Measurements from ENCODE around the gene SAMD13. TPM values are rescaled to one million over a fixed set of nuclear protein-coding genes. Genes with fewer than 3 reads are reported as not detected.

The SAMD13 gene
- total RNA-seq, 1 experiment from 2014 or later: 0.59 TPM

DNA sequence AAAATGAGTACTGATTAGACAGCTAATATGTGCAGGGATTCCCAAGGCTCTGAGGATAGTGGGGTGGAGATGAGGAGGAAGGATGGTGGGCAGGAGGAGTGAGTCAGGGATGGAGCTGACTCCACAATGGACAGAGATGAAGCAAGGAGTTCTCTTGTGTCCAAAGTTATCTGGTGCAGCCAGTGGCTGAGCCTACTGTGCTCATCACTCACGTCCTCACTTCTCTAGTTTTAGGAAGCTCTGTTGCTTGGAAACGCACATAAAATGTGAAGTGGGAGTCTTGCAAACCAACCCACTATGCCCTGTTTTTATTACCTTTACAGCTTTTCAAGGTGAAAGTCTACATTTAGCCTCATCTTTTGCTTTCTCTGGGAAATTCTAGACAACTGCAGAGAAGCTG is 36.5 kb upstream of the SAMD13 start:
- peaks cover 6% of the 10 kb centered on the region for H3K9me3 Mint-ChIP-seq (ENCODE audit: unreplicated experiment)
- no peak overlapping the region for H3K27ac Mint-ChIP-seq (ENCODE audit: unreplicated experiment)
- Histone ChIP-seq H3K9me3 (no peaks in the 10 kb centered on the region), H3K36me3 (ENCODE audit: control insufficient read depth, insufficient read depth, low read length) (no peaks in the 10 kb centered on the region), H3K27me3 (replicated peaks; ENCODE audit: control insufficient read depth, insufficient read depth, low read length) (no peaks in the 10 kb centered on the region), H3K4me3 (ENCODE audit: low read depth, low read length) (no peak overlapping the region), H3K4me1 (peaks cover 22% of the 10 kb centered on the region)
- no peak overlapping the region for H3K4me3 Mint-ChIP-seq (ENCODE audit: unreplicated experiment)
- POLR2A ChIA-PET: no interaction called here
- intact Hi-C loops (cut with micrococcal nuclease; ENCODE audit: unreplicated experiment): no loop called here
- TF ChIP-seq, protein P1, sequence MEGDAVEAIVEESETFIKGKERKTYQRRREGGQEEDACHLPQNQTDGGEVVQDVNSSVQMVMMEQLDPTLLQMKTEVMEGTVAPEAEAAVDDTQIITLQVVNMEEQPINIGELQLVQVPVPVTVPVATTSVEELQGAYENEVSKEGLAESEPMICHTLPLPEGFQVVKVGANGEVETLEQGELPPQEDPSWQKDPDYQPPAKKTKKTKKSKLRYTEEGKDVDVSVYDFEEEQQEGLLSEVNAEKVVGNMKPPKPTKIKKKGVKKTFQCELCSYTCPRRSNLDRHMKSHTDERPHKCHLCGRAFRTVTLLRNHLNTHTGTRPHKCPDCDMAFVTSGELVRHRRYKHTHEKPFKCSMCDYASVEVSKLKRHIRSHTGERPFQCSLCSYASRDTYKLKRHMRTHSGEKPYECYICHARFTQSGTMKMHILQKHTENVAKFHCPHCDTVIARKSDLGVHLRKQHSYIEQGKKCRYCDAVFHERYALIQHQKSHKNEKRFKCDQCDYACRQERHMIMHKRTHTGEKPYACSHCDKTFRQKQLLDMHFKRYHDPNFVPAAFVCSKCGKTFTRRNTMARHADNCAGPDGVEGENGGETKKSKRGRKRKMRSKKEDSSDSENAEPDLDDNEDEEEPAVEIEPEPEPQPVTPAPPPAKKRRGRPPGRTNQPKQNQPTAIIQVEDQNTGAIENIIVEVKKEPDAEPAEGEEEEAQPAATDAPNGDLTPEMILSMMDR (IDR thresholded peaks at IDR 0.05; ENCODE audit: insufficient read depth in 1 of 2, low read depth in 1 of 2, low read length in 1 of 2, severe bottlenecking in 1 of 2, unreplicated experiment in 1 of 2): no peak
- DNase-seq: no peak
- H3K27me3 Mint-ChIP-seq (ENCODE audit: insufficient read depth, unreplicated experiment): no peaks in the 10 kb centered on the region
- CTCF ChIA-PET: no interaction called here
- peaks cover 12% of the 10 kb centered on the region for H3K4me1 Mint-ChIP-seq (ENCODE audit: low read depth, unreplicated experiment)
- BruUV-seq (replicated peaks): no TSS peak
- H3K36me3 Mint-ChIP-seq (ENCODE audit: insufficient read depth, unreplicated experiment): no peaks in the 10 kb centered on the region

DNA sequence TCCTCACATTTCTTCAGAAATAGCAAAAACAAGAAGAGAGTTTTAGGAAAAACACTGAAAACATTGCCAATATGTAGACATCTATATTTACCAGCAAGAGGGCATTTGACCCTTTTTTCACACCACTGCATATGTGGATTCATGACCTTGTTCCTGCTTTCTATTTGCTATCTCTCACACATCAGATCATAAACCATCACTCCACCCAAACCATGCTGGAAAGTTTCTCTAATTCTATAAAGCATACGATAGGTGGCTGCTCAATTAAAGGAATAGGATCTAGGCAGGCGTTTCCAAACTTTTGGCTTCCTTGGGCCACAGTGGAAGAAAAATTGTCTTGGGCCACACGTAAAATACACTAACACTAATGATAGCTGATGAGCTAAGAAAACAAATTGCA is 35.6 kb upstream of the SAMD13 start:
- no peaks in the 10 kb centered on the region for H3K27me3 Mint-ChIP-seq (ENCODE audit: insufficient read depth, unreplicated experiment)
- Histone ChIP-seq H3K4me1 (peaks cover 18% of the 10 kb centered on the region), H3K27me3 (replicated peaks; ENCODE audit: control insufficient read depth, insufficient read depth, low read length) (no peaks in the 10 kb centered on the region), H3K36me3 (ENCODE audit: control insufficient read depth, insufficient read depth, low read length) (no peaks in the 10 kb centered on the region), H3K9me3 (no peaks in the 10 kb centered on the region), H3K4me3 (ENCODE audit: low read depth, low read length) (no peak overlapping the region)
- ChIA-PET POLR2A (no interaction called here), CTCF (no interaction called here)
- H3K27ac Mint-ChIP-seq (ENCODE audit: unreplicated experiment): no peak overlapping the region
- no peaks in the 10 kb centered on the region for H3K36me3 Mint-ChIP-seq (ENCODE audit: insufficient read depth, unreplicated experiment)
- TF ChIP-seq, protein P1 (IDR thresholded peaks at IDR 0.05; ENCODE audit: insufficient read depth in 1 of 2, low read depth in 1 of 2, low read length in 1 of 2, severe bottlenecking in 1 of 2, unreplicated experiment in 1 of 2): no peak
- DNase-seq: no peak
- BruUV-seq (replicated peaks): no TSS peak
- H3K4me3 Mint-ChIP-seq (ENCODE audit: unreplicated experiment): no peak overlapping the region
- H3K9me3 Mint-ChIP-seq (ENCODE audit: unreplicated experiment): peaks cover 9% of the 10 kb centered on the region
- peaks cover 16% of the 10 kb centered on the region for H3K4me1 Mint-ChIP-seq (ENCODE audit: low read depth, unreplicated experiment)
- intact Hi-C loops (cut with micrococcal nuclease; ENCODE audit: unreplicated experiment): no loop called here

DNA sequence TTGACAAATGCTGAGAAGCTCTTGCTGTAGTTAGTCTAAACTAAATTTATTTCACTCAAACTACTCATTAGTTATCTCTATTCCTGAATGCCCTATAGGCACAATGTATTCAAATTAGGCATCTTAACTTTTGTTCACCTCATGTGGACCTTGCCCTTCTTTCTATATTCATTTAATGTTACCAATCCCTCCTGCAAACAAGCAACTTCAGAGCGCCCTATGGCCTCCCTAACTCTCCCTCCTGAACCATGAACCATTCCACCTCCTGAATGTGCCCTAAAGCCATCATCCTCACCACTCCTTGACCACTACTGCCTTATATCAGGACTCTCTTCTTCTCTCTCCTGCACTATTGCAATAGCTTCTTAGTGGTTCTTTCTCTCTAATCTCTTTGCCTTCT is 34.8 kb upstream of the SAMD13 start:
- Mint-ChIP-seq H3K36me3 (ENCODE audit: insufficient read depth, unreplicated experiment) (peaks cover 7% of the 10 kb centered on the region), H3K27me3 (ENCODE audit: insufficient read depth, unreplicated experiment) (no peaks in the 10 kb centered on the region), H3K4me3 (ENCODE audit: unreplicated experiment) (no peak overlapping the region), H3K4me1 (ENCODE audit: low read depth, unreplicated experiment) (peaks cover 25% of the 10 kb centered on the region), H3K9me3 (ENCODE audit: unreplicated experiment) (peaks cover 9% of the 10 kb centered on the region), H3K27ac (ENCODE audit: unreplicated experiment) (no peak overlapping the region)
- H3K27me3 ChIP-seq (replicated peaks; ENCODE audit: control insufficient read depth, insufficient read depth, low read length): no peaks in the 10 kb centered on the region
- no TSS peak for BruUV-seq (replicated peaks)
- TF ChIP-seq, protein P1 (IDR thresholded peaks at IDR 0.05; ENCODE audit: insufficient read depth in 1 of 2, low read depth in 1 of 2, low read length in 1 of 2, severe bottlenecking in 1 of 2, unreplicated experiment in 1 of 2): no peak
- no peak overlapping the region for H3K4me3 ChIP-seq (ENCODE audit: low read depth, low read length)
- H3K9me3 ChIP-seq: no peaks in the 10 kb centered on the region
- POLR2A ChIA-PET: no interaction called here
- H3K36me3 ChIP-seq (ENCODE audit: control insufficient read depth, insufficient read depth, low read length): no peaks in the 10 kb centered on the region
- CTCF ChIA-PET: no interaction called here
- no peak for DNase-seq
- intact Hi-C loops (cut with micrococcal nuclease; ENCODE audit: unreplicated experiment): no loop called here
- H3K4me1 ChIP-seq: peaks cover 19% of the 10 kb centered on the region
